Left lung (tissue), 10 donors: ENCODE measurements around the gene POU6F2. TPM values are rescaled to one million over a fixed set of nuclear protein-coding genes. Genes with fewer than 3 reads are reported as not detected.
"Not testable (repeated sequence)": the region's sequence is repeated elsewhere in the genome, so short reads cannot be mapped to it uniquely, and the experiment has no call there.

Source experiments
- ATAC-seq: fragments of 200-7000 bp; cut with Tn5 transposase; one replicate; pipeline ENCODE4 v1.9.1; 2020; ENCODE audit warnings: moderate library complexity
- DNase-seq, 4 donors: peaks; one replicate each; pipeline ENCODE4 v3.0.0-alpha.2; 2013 to 2020
- H3K27ac ChIP-seq, 2 donors: fragments of 200-600 bp; sonication (generic) in 1 of 2; one replicate each; pipeline versions ENCODE4 v1.5.0 to v1.8.0; 2020 to 2021
- H3K27me3 ChIP-seq, 2 donors: fragments of 200-600 bp; sonication (generic) in 1 of 2; one replicate each; pipeline versions ENCODE4 v1.5.0 to v1.8.0; 2020 to 2021
- H3K36me3 ChIP-seq, 2 donors: fragments of 200-600 bp; sonication (generic) in 1 of 2; one replicate each; pipeline versions ENCODE4 v1.5.0 to v1.8.0; 2020 to 2021
- H3K4me1 ChIP-seq, 2 donors: fragments of 200-600 bp; one replicate each; pipeline ENCODE4 v1.8.0; 2021
- H3K4me3 ChIP-seq, 2 donors: fragments of 200-600 bp; sonication (generic) in 1 of 2; one replicate each; pipeline versions ENCODE4 v1.5.0 to v1.8.0; 2020 to 2021; ENCODE audit warnings: mild to moderate bottlenecking in 1 of 2
- H3K9me3 ChIP-seq, 2 donors: fragments of 200-600 bp; sonication (generic) in 1 of 2; one replicate each; pipeline versions ENCODE4 v1.5.0 to v1.8.0; 2020 to 2021
- CTCF ChIP-seq, 2 donors: fragments of 200-600 bp; sonication (generic) in 1 of 2; IDR thresholded peaks; one replicate each; pipeline versions ENCODE4 v1.5.0 to v1.8.0; 2021; ENCODE audit warnings: antibody characterized with exemption in 2 of 2
- intact Hi-C, 2 donors: fragments of 100-400 bp; cut with DNase I; formaldehyde crosslinking; loops; one replicate each; pipeline versions ENCODE4 v1.11.2 to v1.14.2; 2022
- polyA plus RNA-seq, 6 donors: library from polyadenylated mRNA; unstranded; fragments of 120-200 nt; gene quantifications; one replicate each; pipeline ENCODE4 v1.2.1, GENCODE V29; 2013; ENCODE audit not compliant: insufficient read length in 6 of 6
- total RNA-seq, 2 donors: library from RNA; stranded (reverse); fragmentation: NEBNext Ultra II Directional; extraction: Animal tissue kit (Norgen Biotek cat#: 25700); gene quantifications; one replicate each; pipeline ENCODE4 v1.2.1, GENCODE V29; 2021
- donor health status: DM: no; HTN: yes; CAD: no.
- donor health status: DM: no; HTN: no; CAD: no.

Gene POU6F2
- total and polyA plus RNA-seq, 8 donors = 0.08 to 0.32 (median 0.18) TPM; not detected in 3

GRCh38 chr7:39324139-39324760 lies 346.5 kb downstream of the POU6F2 start:
- no peaks in the 10 kb centered on the region for H3K4me1 ChIP-seq
- no peaks in the 10 kb centered on the region for H3K9me3 ChIP-seq
- H3K36me3 ChIP-seq = no peaks in the 10 kb centered on the region
- DNase-seq (no peak), ATAC-seq (no peak)
- no peak overlapping the region for H3K27ac ChIP-seq
- H3K27me3 ChIP-seq = no peaks in the 10 kb centered on the region
- intact Hi-C loops = no loop called here
- no peak for TF ChIP-seq CTCF (IDR thresholded peaks at IDR 0.05)
- no peak overlapping the region for H3K4me3 ChIP-seq

- H3K9me3 ChIP-seq, H3K4me3 ChIP-seq, intact Hi-C loops, H3K27ac ChIP-seq, H3K27me3 ChIP-seq, H3K36me3 ChIP-seq, DNase-seq, H3K4me1 ChIP-seq, ATAC-seq: not testable (repeated sequence)
These were observed 353.9 kb downstream of the POU6F2 start for GRCh38 chr7:39331607-39332006.

- no peak for TF ChIP-seq CTCF (IDR thresholded peaks at IDR 0.05)
- Histone ChIP-seq H3K27ac (no peak overlapping the region), H3K4me3 (no peak overlapping the region)
These were observed 354.4 kb downstream of the POU6F2 start for GRCh38 chr7:39332142-39332541.

GRCh38 chr7:39333701-39334100 lies 356.0 kb downstream of the POU6F2 start:
- TF ChIP-seq CTCF (IDR thresholded peaks at IDR 0.05) = no peak
- no peak overlapping the region for H3K4me3 ChIP-seq
- ATAC-seq (no peak), DNase-seq (no peak)
- no peaks in the 10 kb centered on the region for H3K36me3 ChIP-seq
- no peaks in the 10 kb centered on the region for H3K9me3 ChIP-seq
- no peaks in the 10 kb centered on the region for H3K4me1 ChIP-seq
- no peak overlapping the region for H3K27ac ChIP-seq
- intact Hi-C loops = no loop called here
- no peaks in the 10 kb centered on the region for H3K27me3 ChIP-seq

More at GRCh38 chr7:39332142-39332541, 354.4 kb downstream of the POU6F2 start:
- ATAC-seq = no peak
- no peak for DNase-seq
- Histone ChIP-seq H3K36me3 (no peaks in the 10 kb centered on the region), H3K27me3 (no peaks in the 10 kb centered on the region), H3K4me1 (no peaks in the 10 kb centered on the region), H3K9me3 (no peaks in the 10 kb centered on the region)
- intact Hi-C loops = no loop called here

- intact Hi-C loops = no loop called here
- Histone ChIP-seq H3K27ac (no peak overlapping the region), H3K27me3 (no peaks in the 10 kb centered on the region), H3K9me3 (no peaks in the 10 kb centered on the region), H3K36me3 (no peaks in the 10 kb centered on the region), H3K4me1 (no peaks in the 10 kb centered on the region), H3K4me3 (no peak overlapping the region)
- ATAC-seq (no peak), DNase-seq (no peak)
- no peak for TF ChIP-seq CTCF (IDR thresholded peaks at IDR 0.05)
These were observed 358.7 kb downstream of the POU6F2 start for GRCh38 chr7:39336442-39336841.

- TF ChIP-seq CTCF (IDR thresholded peaks at IDR 0.05) = no peak
- ATAC-seq (no peak), DNase-seq (no peak)
- H3K9me3 ChIP-seq = no peaks in the 10 kb centered on the region
- H3K27me3 ChIP-seq = no peaks in the 10 kb centered on the region
- H3K27ac ChIP-seq = no peak overlapping the region
- H3K4me1 ChIP-seq = no peaks in the 10 kb centered on the region
- H3K36me3 ChIP-seq = no peaks in the 10 kb centered on the region
- intact Hi-C loops = no loop called here
- no peak overlapping the region for H3K4me3 ChIP-seq
These were observed 361.0 kb downstream of the POU6F2 start for GRCh38 chr7:39338716-39339115.
